Esophagus muscularis mucosa (tissue), 4 donors: ENCODE data around the gene ZBED4.

Experiments
- CTCF ChIP-seq, 3 experiments: fragments of 200-600 bp in 2 of 3; fragments of 450-650 bp in 1 of 3; sonication (generic) in 2 of 3; IDR thresholded peaks; one replicate each; pipeline ENCODE4 v1.5.1; 2017 to 2019; ENCODE audit warnings: antibody characterized with exemption in 3 of 3, mild to moderate bottlenecking in 2 of 3, moderate library complexity in 1 of 3
- EP300 ChIP-seq: sonication (generic); formaldehyde crosslinking; IDR thresholded peaks from one replicate; pipeline ENCODE4 v1.6.1; 2017; ENCODE audit warnings: antibody characterized with exemption
- POLR2A ChIP-seq: fragments of 450-650 bp; IDR thresholded peaks from one replicate; pipeline ENCODE4 v1.6.1; 2017; ENCODE audit warnings: antibody characterized with exemption, moderate library complexity, mild to moderate bottlenecking, low read depth
- POLR2AphosphoS5 ChIP-seq, 2 donors: sonication (generic); formaldehyde crosslinking; IDR thresholded peaks; one replicate each; pipeline ENCODE4 v1.6.1; 2017; ENCODE audit warnings: antibody characterized with exemption in 2 of 2

DNA sequence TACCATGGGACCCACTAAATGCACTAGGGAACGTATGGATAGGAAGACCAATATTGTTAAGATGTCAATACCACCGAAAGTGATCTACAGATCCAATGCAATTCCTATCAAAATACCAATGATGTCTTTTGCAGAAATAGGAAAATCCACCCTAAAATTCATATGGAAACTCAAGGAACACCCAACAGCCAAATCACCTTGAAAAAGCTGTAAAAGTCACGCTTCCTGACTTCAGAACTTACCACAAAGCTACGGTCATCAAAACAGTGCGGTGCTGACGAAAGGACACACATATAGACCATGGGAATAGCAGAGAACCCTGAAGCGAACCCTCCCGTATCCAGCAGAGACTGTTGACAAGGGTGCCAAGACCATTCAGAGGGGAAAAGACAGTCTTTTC lies 46.5 kb upstream of the ZBED4 start:
- TF ChIP-seq CTCF (IDR thresholded peaks at IDR 0.05) (no peak), POLR2AphosphoS5 (IDR thresholded peaks at IDR 0.05) (no peak), POLR2A (no peak), EP300 (no peak)
